Gastrocnemius medialis (tissue), 4 donors: Measurements from ENCODE around the gene IGFBP4. TPM values are rescaled to one million over a fixed set of nuclear protein-coding genes. Genes with fewer than 3 reads are reported as not detected.

Source experiments
- ATAC-seq, 2 donors: fragments of 150-250 bp; one replicate each; pipeline ENCODE4 v1.9.1; 2016
- DNase-seq, 2 donors: peaks; one replicate each; pipeline ENCODE4 v3.0.0-alpha.2; 2019
- H3K27ac ChIP-seq, 4 donors: fragments of 200-600 bp; sonication (generic); 1 replicate in 1 of 4; 2 replicates in 3 of 4; pipeline ENCODE4 v1.5.1; 2016 to 2018; ENCODE audit warnings: mild to moderate bottlenecking in 2 of 4, moderate library complexity in 1 of 4
- H3K27me3 ChIP-seq, 3 donors: fragments of 200-600 bp; sonication (generic) in 2 of 3; 1 replicate in 1 of 3; 2 replicates in 2 of 3; pipeline versions ENCODE4 v1.5.1 to v1.6.0; 2016 to 2019; ENCODE audit warnings: mild to moderate bottlenecking in 1 of 3, moderate library complexity in 1 of 3
- H3K36me3 ChIP-seq, 2 donors: fragments of 200-600 bp; sonication (generic) in 1 of 2; one replicate each; pipeline ENCODE4 v1.5.1; 2017 to 2018
- H3K4me1 ChIP-seq, 2 donors: fragments of 200-600 bp; sonication (generic) in 1 of 2; one replicate each; pipeline ENCODE4 v1.5.1; 2016 to 2017; ENCODE audit warnings: mild to moderate bottlenecking in 2 of 2
- H3K4me3 ChIP-seq, 4 donors: fragments of 200-600 bp; sonication (generic) in 3 of 4; 1 replicate in 1 of 4; 2 replicates in 3 of 4; pipeline ENCODE4 v1.5.1; 2016 to 2019; ENCODE audit warnings: mild to moderate bottlenecking in 2 of 4
- H3K9me3 ChIP-seq, 3 donors: fragments of 200-600 bp; sonication (generic) in 2 of 3; 1 replicate in 1 of 3; 2 replicates in 2 of 3; pipeline ENCODE4 v1.5.1; 2016 to 2019
- CTCF ChIP-seq, 5 experiments: fragments of 450-650 bp in 3 of 5; fragments of 200-600 bp in 2 of 5; sonication (generic) in 2 of 5; IDR thresholded peaks in 4 of 5; conservative IDR thresholded peaks in 1 of 5; 1 replicate in 4 of 5; 2 replicates in 1 of 5; pipeline ENCODE4 v1.5.1; 2016 to 2019; ENCODE audit warnings: antibody characterized with exemption in 5 of 5, mild to moderate bottlenecking in 3 of 5, moderate library complexity in 3 of 5
- POLR2A ChIP-seq, 2 donors: fragments of 450-650 bp; IDR thresholded peaks; one replicate each; pipeline ENCODE4 v1.6.1; 2017; ENCODE audit warnings: antibody characterized with exemption in 2 of 2, mild to moderate bottlenecking in 2 of 2, moderate library complexity in 2 of 2
- in situ Hi-C, 4 donors: fragments of 200-750 bp; cut with MboI; loops; one replicate each; pipeline versions ENCODE4 v1.15.0 to v1.8.0; 2017; ENCODE audit warnings: low sequenced_read_pairs in 4 of 4
- intact Hi-C: fragments of 100-400 bp; cut with DNase I; formaldehyde crosslinking; loops from one replicate; pipeline ENCODE4 v1.15.1; 2023; ENCODE audit warnings: low total_unique reads
- total RNA-seq, 4 donors: library from RNA; depleted of rRNA; stranded (reverse); fragments of >200 nt; gene quantifications; one replicate each; pipeline versions ENCODE4 v1.1.0 to v1.2.3, GENCODE V29; 2016

Gene IGFBP4
- total RNA-seq, 4 donors from 2014 or later: 14.5 to 56.8 (median 36.5) TPM

- TF ChIP-seq POLR2A (IDR thresholded peaks at IDR 0.05) (no peak), CTCF (IDR thresholded peaks at IDR 0.05 in 4 of 5, conservative IDR thresholded peaks at IDR 0.05 in 1 of 5) (peak in 4 of 5 experiments; percentile 18 to 52 (median 29))
- H3K4me1 ChIP-seq: peaks cover 36 to 43% of the 10 kb centered on the region in 2 donors
- H3K27ac ChIP-seq: peak overlapping the region; percentile 50 to 72 (median 70)
- H3K4me3 ChIP-seq: no peak overlapping the region
- intact Hi-C loops (no loop called here), in situ Hi-C loops (no loop called here)
- ATAC-seq (no peak), DNase-seq (no peak)
- no peaks in the 10 kb centered on the region for H3K36me3 ChIP-seq
- no peaks in the 10 kb centered on the region for H3K9me3 ChIP-seq
- H3K27me3 ChIP-seq: no peaks in the 10 kb centered on the region
Observed at GRCh38 chr17:40450175-40450574, 6.9 kb downstream of the IGFBP4 start.

- peak in 1 of 2 donors; percentile 72 for DNase-seq
- H3K27me3 ChIP-seq: no peaks in the 10 kb centered on the region
- no peaks in the 10 kb centered on the region for H3K9me3 ChIP-seq
- peak; percentile 44 to 49 for ATAC-seq
- intact Hi-C loops (no loop called here), in situ Hi-C loops (no loop called here)
- peak overlapping the region; percentile 50 to 72 (median 70) for H3K27ac ChIP-seq
- H3K4me1 ChIP-seq: peaks cover 36 to 43% of the 10 kb centered on the region in 2 donors
- no peak overlapping the region for H3K4me3 ChIP-seq
- no peak for TF ChIP-seq CTCF (IDR thresholded peaks at IDR 0.05 in 4 of 5, conservative IDR thresholded peaks at IDR 0.05 in 1 of 5)
- TF ChIP-seq POLR2A (IDR thresholded peaks at IDR 0.05): no peak
- H3K36me3 ChIP-seq: peaks cover 0 to 7% of the 10 kb centered on the region in 2 donors
Observed at GRCh38 chr17:40451420-40451819, 8.2 kb downstream of the IGFBP4 start.

GRCh38 chr17:40452216-40452787, 9.1 kb downstream of the IGFBP4 start:
- Histone ChIP-seq H3K4me3 (no peak overlapping the region), H3K4me1 (peaks cover 36 to 43% of the 10 kb centered on the region in 2 donors), H3K27ac (peak overlapping the region; percentile 50 to 72 (median 70)), H3K36me3 (peaks cover 0 to 7% of the 10 kb centered on the region in 2 donors), H3K9me3 (no peaks in the 10 kb centered on the region), H3K27me3 (no peaks in the 10 kb centered on the region)
- intact Hi-C loops (no loop called here), in situ Hi-C loops (no loop called here)
- no peak for TF ChIP-seq CTCF (IDR thresholded peaks at IDR 0.05 in 4 of 5, conservative IDR thresholded peaks at IDR 0.05 in 1 of 5)
- no peak for TF ChIP-seq POLR2A (IDR thresholded peaks at IDR 0.05)
- DNase-seq (peak in 1 of 2 donors; percentile 48), ATAC-seq (peak; percentile 46 to 59)

- in situ Hi-C loops: no loop called here
- DNase-seq: no peak
- intact Hi-C loops: no loop called here
Observed at GRCh38 chr17:40452921-40453378, 9.7 kb downstream of the IGFBP4 start.

More at GRCh38 chr17:40452921-40453378, 9.7 kb downstream of the IGFBP4 start:
- no peaks in the 10 kb centered on the region for H3K27me3 ChIP-seq
- TF ChIP-seq POLR2A (IDR thresholded peaks at IDR 0.05) (no peak), CTCF (IDR thresholded peaks at IDR 0.05 in 4 of 5, conservative IDR thresholded peaks at IDR 0.05 in 1 of 5) (no peak)
- ATAC-seq: no peak
- peaks cover 0 to 7% of the 10 kb centered on the region in 2 donors for H3K36me3 ChIP-seq
- peaks cover 34 to 38% of the 10 kb centered on the region in 2 donors for H3K4me1 ChIP-seq
- no peak overlapping the region for H3K4me3 ChIP-seq
- H3K27ac ChIP-seq: peak overlapping the region; percentile 50 to 71 (median 65)
- no peaks in the 10 kb centered on the region for H3K9me3 ChIP-seq
